ENCODE measurements around the gene PCSK7.
"Not testable (repeated sequence)": the region's sequence is repeated elsewhere in the genome, so short reads cannot be mapped to it uniquely, and the experiment has no call there.

PCSK7 gene

DNA sequence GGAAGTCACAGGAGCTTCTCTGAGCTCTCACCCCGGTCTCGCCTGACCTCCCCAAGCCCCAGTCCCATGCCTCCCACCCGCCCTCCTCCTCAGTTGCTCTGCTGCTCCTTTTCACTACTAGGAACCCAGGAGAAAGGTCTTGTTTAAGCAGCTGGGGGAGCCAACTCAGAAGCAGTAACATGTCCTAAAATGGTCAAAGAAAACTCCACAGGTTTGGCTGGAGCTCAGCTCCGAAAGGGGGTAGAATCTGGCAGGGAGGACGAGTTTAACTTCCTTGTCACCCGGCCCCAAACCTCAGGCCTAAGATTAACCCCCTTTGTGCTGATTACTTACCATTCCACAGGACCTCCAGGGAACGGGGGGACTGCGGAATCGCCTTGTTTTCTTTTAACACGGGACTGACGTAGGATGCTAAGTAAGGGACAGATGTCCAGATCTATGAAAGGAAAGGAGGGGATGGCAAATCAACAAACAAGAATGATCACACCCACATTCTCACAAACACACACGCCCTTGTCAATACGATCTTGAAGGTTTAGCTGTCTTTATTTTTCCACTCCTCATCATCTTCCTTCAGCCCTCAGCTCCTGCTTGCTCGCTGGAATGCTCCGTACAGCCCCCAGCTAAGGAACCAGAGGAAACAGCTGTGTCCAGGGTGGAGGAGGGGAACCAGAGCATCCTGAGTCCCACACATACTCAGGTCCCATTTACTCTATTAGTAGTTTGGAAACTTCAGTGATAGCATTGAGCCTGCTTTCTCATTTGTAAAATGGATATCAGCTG is 13.5 kb downstream of the PCSK7 start:
- Mint-ChIP-seq H3K27me3 (no peaks in the 10 kb centered on the region), H3K36me3 (ENCODE audit: insufficient read depth) (peaks cover 98% of the 10 kb centered on the region), H3K9me3 (no peaks in the 10 kb centered on the region), H3K4me1 (ENCODE audit: low read depth in 2 of 2) (peaks cover 15 to 16% of the 10 kb centered on the region in 2 donors), H3K4me3 (no peak overlapping the region), H3K27ac (peak overlapping the region; percentile 74 to 83)
- no peak for ATAC-seq (replicated peaks)
- DNase-seq: no peak

DNA sequence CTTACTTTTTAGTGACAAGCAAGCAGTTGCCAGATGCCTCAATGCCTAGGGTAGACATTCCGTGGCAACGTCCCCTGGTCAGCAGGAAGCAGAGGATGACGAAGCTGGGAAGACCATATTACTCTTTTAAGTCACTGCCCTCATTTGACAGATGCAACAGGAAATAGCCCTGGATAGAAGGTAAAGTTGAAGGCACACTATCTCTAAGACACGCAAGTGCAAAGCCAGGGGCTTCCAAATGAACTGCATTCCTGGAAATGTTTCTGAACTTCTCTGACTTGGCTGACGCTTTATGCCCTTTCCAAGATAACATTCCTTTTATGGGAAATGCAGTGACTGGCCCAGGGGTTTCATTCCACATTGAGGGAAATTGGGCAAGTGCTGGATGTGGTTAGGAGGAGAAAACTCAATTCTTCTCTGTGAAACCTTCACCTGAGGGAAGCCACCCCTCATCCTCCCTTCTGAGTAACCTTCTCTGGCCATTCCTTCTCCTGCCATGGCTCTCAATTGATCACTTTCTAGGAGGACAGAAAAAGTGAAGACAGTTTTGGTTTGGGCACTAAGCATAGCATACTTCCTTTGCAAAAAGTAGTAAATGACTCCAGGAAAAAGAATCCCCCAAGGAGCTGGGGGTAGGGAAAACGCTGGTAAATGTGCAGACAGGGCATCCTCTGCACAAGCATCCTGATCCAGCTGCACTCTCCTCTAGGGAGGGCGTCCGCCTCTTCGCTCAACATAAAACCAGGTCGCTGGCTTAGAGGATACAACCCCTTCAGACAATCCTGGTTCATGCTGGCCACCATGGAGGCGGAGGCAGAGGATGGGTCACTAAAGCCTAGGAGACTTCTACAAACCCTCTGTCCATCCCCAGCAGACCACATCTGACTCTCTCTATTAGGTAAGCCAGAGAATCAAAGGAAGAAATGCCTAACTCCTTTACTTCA is 14.5 kb downstream of the PCSK7 start:
- Mint-ChIP-seq H3K9me3 (no peaks in the 10 kb centered on the region), H3K27ac (peak overlapping the region; percentile 74 to 83), H3K4me1 (ENCODE audit: low read depth in 2 of 2) (peaks cover 18 to 21% of the 10 kb centered on the region in 2 donors), H3K36me3 (ENCODE audit: insufficient read depth) (peaks cover 98% of the 10 kb centered on the region), H3K27me3 (no peaks in the 10 kb centered on the region), H3K4me3 (no peak overlapping the region)
- no peak for DNase-seq
- no peak for ATAC-seq (replicated peaks)

DNA sequence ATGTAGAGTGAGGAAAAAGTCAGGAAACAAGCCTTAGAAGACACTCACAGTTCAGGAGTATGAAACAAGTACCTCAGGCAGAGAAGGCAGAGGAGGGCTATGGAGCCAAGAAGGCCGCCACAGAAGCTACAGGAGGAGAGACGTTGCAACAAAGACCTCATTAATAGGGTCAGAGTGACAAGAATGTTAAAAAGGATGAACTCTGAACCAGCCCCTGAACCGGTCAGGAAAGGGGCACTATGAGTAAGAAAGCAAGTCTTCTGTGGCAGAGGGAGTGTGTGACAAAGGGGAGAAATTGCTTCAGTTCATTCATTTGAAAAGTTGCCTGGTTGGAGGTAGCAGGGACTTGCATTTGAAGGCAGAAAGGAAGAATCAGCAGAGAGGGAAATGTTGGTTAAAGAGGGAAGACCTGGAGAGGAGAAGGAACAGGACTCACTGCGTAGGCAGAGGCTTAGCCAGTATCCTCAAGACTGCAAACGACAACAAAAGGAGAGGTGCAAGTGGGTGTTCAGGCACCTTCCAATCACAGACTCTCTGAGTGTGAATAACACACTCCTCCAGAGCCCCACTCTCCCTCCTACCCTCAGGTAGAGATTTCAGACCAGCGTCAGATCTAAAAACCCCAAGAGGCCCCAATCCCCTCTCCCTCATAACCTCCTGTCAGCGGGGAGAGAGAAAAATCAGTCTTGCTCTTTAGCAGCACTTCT is 17.3 kb downstream of the PCSK7 start:
- peaks cover 95% of the 10 kb centered on the region for H3K36me3 Mint-ChIP-seq (ENCODE audit: insufficient read depth)

DNA sequence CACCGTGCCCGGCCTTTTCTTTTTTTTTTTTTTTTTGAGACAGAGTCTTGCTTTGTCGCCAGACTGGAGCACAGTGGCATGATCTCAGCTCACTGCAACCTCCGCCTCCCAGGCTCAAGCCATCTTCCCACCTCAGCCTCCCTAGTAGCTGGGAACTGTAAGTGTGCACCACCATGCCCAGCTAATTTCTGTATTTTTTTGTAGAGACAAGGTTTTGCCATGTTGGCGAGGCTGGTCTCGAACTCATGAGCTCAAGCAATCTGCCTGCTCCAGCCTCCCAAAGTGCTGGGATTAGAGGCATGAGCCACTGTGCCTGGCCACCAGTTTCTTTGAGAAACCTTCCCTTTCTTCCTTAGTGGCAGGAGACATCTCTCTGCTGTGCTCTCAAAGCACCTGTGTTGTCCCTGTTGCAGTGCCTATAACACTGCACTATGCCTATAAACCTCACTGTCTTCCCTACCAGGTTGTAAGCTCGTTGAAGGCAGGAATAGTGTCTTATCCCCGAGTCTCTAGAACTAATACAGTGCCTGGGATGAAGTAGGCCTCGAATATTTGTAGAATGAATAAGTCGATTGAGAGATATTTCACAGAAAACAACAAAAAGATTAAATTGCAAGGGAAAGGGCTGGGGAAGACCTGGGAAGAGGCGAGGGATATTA is 19.0 kb downstream of the PCSK7 start:
- Mint-ChIP-seq H3K36me3 (ENCODE audit: insufficient read depth) (peaks cover 82% of the 10 kb centered on the region), H3K27me3 (no peaks in the 10 kb centered on the region), H3K4me1 (ENCODE audit: low read depth in 2 of 2) (peaks cover 12 to 14% of the 10 kb centered on the region in 2 donors), H3K9me3 (no peaks in the 10 kb centered on the region), H3K4me3 (no peak overlapping the region), H3K27ac (no peak overlapping the region)
- DNase-seq (no peak), ATAC-seq (replicated peaks) (no peak)

More for the DNA sequence above, 17.3 kb downstream of the PCSK7 start:
- Mint-ChIP-seq H3K27ac (peak overlapping the region in 1 of 2 donors; percentile 39), H3K4me1 (ENCODE audit: low read depth in 2 of 2) (peaks cover 18 to 19% of the 10 kb centered on the region in 2 donors), H3K9me3 (no peaks in the 10 kb centered on the region), H3K27me3 (no peaks in the 10 kb centered on the region), H3K4me3 (no peak overlapping the region)
- no peak for ATAC-seq (replicated peaks)
- DNase-seq: no peak

DNA sequence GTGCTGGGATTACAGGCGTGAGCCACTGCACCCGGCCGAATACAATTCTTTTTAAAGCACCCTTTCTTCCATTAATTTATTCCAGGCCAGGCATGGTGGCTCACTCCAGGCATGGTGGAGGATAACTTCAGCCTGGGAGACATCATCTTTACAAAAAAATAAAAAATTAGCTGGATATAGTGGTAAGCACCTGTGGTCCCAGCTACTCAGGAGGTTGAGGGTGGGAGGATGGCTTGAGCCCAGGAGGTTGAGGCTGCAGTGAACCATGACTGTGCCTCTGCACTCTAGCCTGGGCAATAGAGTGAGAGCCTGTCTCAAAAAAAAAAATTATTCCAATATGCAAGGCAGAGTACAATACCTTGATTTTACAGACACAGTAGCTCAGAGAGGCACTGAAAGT is 21.3 kb downstream of the PCSK7 start:
- Mint-ChIP-seq H3K4me3 (no peak overlapping the region), H3K9me3 (no peaks in the 10 kb centered on the region), H3K36me3 (ENCODE audit: insufficient read depth) (peaks cover 67% of the 10 kb centered on the region), H3K4me1 (ENCODE audit: low read depth in 2 of 2) (peaks cover 7 to 14% of the 10 kb centered on the region in 2 donors), H3K27me3 (no peaks in the 10 kb centered on the region), H3K27ac (peak overlapping the region in 1 of 2 donors; percentile 35)
- no peak for ATAC-seq (replicated peaks)
- no peak for DNase-seq

DNA sequence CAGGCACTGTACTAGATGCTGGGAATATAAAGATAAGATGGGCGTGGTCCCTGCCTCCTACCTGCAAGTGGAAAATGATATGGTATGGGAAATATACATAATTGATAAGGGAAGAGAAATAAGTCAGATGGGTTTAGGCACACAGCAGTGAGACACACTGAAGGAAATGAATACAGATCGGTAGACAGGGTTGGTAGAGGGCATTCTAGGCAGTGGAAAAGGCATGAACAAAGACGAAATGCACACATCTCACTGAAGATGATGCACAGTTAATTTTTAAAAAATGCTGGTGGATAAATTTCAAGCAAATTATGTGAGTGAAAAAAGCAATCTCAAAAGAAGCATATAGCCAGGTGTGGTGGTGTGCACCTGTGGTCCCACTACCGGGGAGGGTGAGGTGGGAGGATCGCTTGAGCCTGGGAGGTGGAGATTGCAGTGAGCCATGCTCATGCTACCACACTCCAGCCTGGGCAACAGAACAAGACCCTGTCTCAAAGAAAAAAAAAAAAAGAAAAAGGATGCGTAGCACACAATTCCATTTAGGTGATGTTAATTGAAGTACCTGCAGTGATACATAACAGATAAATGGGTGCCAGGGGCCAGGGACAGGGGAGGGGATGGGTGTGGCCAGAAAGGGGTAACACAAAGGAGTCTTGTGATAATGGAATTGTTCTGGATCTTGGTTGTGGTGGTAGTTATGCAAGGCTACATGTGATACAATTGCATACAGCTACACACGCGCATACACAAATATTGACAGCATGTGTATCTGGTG is 22.3 kb downstream of the PCSK7 start:
- not testable (repeated sequence) for H3K4me3 Mint-ChIP-seq; H3K9me3 Mint-ChIP-seq; DNase-seq; H3K27me3 Mint-ChIP-seq; ATAC-seq (replicated peaks)
- H3K4me1 Mint-ChIP-seq (ENCODE audit: low read depth in 2 of 2): peaks cover 13 to 16% of the 10 kb centered on the region in 2 donors
- H3K36me3 Mint-ChIP-seq (ENCODE audit: insufficient read depth): peaks cover 68% of the 10 kb centered on the region
- H3K27ac Mint-ChIP-seq: peak overlapping the region in 1 of 2 donors; percentile 35

DNA sequence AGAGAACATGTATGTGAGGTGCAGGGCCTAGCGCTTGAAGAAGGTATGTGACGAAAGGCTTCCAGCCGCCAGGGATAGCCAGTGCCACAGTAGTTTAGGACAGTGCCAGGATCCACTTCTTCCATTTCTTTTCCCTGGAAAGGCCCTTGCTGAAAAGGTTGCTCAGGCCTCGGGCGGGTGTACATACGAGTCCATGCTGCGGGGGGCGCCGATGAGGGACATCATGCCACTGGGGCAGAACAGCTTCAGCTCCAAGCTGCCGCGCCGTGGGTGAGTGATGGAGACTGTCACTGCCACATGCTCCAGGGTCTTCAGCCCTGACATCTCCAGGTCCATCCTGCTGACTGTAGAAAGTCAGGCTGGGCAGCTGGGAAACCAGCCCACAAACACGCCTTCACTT is 23.2 kb downstream of the PCSK7 start:
- not testable (repeated sequence) for DNase-seq; H3K27ac Mint-ChIP-seq; ATAC-seq (replicated peaks); H3K9me3 Mint-ChIP-seq; H3K27me3 Mint-ChIP-seq; H3K4me3 Mint-ChIP-seq
- peaks cover 66% of the 10 kb centered on the region for H3K36me3 Mint-ChIP-seq (ENCODE audit: insufficient read depth)
- peaks cover 11 to 17% of the 10 kb centered on the region in 2 donors for H3K4me1 Mint-ChIP-seq (ENCODE audit: low read depth in 2 of 2)

DNA sequence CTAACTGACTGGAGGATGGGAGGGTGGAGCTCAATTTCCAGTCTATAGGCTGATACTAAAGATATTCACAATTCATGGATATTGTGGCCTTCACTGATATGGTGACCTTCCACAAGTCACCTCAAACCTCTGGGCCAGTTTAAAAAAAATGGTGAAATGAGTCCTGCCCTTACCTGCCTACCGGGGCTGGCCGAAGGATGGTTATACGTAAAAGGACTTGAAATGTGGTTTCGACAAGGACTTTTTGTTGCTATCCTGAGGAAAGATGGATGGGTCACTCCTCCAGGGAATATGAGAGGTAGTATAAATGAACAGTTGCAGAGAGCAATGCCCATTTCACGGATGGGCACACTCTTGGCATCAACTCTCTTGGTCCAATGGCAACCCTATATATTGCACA is 24.4 kb downstream of the PCSK7 start:
- H3K4me3 Mint-ChIP-seq; ATAC-seq (replicated peaks); H3K27me3 Mint-ChIP-seq; H3K9me3 Mint-ChIP-seq; DNase-seq; H3K27ac Mint-ChIP-seq: not testable (repeated sequence)
- Mint-ChIP-seq H3K36me3 (ENCODE audit: insufficient read depth) (peaks cover 63% of the 10 kb centered on the region), H3K4me1 (ENCODE audit: low read depth in 2 of 2) (peaks cover 10 to 17% of the 10 kb centered on the region in 2 donors)

DNA sequence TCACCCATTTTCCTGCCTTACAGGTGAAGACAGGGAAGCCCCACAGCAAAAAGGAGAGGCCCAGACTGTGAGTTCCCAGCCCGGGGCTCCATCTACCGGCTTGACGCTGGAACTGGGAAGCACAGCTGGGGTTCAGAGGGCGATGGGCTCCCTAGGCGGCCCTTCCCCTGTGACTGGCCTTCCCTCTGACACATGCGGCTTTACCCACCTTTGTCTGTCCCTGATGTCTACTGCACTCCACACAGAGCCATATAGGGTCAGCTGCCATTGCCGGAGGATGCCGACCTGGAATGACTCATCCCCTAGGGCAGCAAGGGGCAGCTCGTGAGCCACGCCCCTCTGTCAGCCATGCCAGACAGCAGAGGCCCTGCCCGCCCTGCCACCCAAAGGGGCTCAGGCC is 25.0 kb downstream of the PCSK7 start:
- ATAC-seq (replicated peaks); H3K27ac Mint-ChIP-seq; H3K4me3 Mint-ChIP-seq; H3K27me3 Mint-ChIP-seq; DNase-seq; H3K9me3 Mint-ChIP-seq: not testable (repeated sequence)
- H3K36me3 Mint-ChIP-seq (ENCODE audit: insufficient read depth): peaks cover 62% of the 10 kb centered on the region
- H3K4me1 Mint-ChIP-seq (ENCODE audit: low read depth in 2 of 2): peaks cover 10 to 17% of the 10 kb centered on the region in 2 donors

DNA sequence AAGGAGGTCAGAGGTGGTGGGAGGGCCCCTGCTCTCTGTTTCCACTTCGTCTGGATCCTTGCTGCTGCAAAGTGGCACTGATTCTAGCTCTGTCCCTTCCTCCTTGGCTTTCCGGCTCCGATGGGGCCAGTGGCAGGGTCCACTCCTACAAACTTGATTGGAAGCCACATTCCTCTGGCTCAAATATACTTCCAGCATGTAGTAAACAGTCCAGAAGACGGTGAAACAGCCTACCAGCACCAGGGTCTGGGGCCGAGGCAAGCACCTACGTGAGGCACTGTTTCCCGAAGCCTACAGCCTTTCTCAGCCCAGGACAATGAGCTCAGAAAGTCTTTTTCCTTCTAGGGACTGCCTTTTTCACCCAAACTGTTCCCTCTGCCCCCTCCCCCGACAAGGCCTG is 25.8 kb downstream of the PCSK7 start:
- Mint-ChIP-seq H3K36me3 (ENCODE audit: insufficient read depth) (peaks cover 55% of the 10 kb centered on the region), H3K4me1 (ENCODE audit: low read depth in 2 of 2) (peaks cover 6 to 17% of the 10 kb centered on the region in 2 donors)
- DNase-seq; H3K9me3 Mint-ChIP-seq; H3K4me3 Mint-ChIP-seq; ATAC-seq (replicated peaks); H3K27ac Mint-ChIP-seq; H3K27me3 Mint-ChIP-seq: not testable (repeated sequence)

DNA sequence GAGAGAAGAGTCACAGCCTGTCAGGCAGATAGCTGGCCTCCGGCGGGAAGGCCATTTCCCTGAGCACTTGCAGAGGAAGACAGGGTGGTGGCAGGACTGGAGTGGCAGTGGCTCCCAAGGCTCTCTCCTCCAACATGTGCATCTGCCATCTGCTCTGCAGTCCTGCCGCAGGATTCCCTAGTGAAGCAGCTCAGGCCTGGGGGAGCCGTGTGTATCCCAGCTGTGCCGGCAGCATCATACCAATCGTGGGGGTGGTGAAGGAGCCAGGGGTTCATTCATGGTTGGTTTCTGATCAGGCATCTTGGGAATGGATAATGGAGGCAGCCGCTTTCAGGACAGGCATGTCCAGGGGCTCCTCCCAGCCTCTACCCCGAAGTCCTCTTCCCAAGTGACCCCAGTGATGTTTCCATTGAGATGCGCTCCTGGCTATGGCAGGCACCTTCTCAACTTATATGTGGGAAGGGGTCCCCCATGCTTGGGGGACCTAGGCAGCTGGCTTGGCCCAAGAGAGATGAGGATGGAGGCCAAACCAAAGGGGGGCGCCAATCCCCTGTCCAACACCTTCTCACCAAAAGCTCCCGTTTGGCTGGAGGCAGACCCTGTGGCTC is 26.6 kb downstream of the PCSK7 start:
- Mint-ChIP-seq H3K9me3 (no peaks in the 10 kb centered on the region), H3K27me3 (no peaks in the 10 kb centered on the region), H3K36me3 (ENCODE audit: insufficient read depth) (peaks cover 47% of the 10 kb centered on the region), H3K4me3 (no peak overlapping the region), H3K4me1 (ENCODE audit: low read depth in 2 of 2) (peaks cover 6 to 17% of the 10 kb centered on the region in 2 donors), H3K27ac (peak overlapping the region in 1 of 2 donors; percentile 73)
- no peak for DNase-seq
- ATAC-seq (replicated peaks): no peak

All from effector memory CD8-positive, alpha-beta T cell (primary cell).